Activated naive CD4-positive, alpha-beta T cell treated with anti-CD3 and anti-CD28 coated beads for 36 hours (primary cell): ENCODE results near the gene TMEM270. TPM values are rescaled to one million over a fixed set of nuclear protein-coding genes. Genes with fewer than 3 reads are reported as not detected.

Experiments used
- CTCF ChIA-PET: fragments of 350-600 bp; sonication (Branson Sonifier 250); formaldehyde crosslinking; loops from one replicate; lab custom pipeline; 2021; ENCODE audit warnings: antibody characterized with exemption; lab: Charles Lee
- DNase-seq: peaks from one replicate; pipeline ENCODE4 v3.0.0-alpha.2; 2020
- H3K27ac Mint-ChIP-seq: one replicate; pipeline ENCODE4 v1.8.0; 2021; ENCODE audit warnings: mild to moderate bottlenecking, mixed read lengths
- H3K27me3 Mint-ChIP-seq: one replicate; pipeline ENCODE4 v1.8.0; 2021; ENCODE audit warnings: low read depth, mixed read lengths
- H3K36me3 Mint-ChIP-seq: one replicate; pipeline ENCODE4 v1.8.0; 2021; ENCODE audit warnings: low read depth, mixed read lengths
- H3K4me1 Mint-ChIP-seq: one replicate; pipeline ENCODE4 v1.8.0; 2021; ENCODE audit warnings: low read depth, mixed read lengths
- H3K4me3 Mint-ChIP-seq: one replicate; pipeline ENCODE4 v1.8.0; 2021; ENCODE audit warnings: mild to moderate bottlenecking, moderate library complexity, mixed read lengths
- H3K9me3 Mint-ChIP-seq: one replicate; pipeline ENCODE4 v1.8.0; 2021; ENCODE audit warnings: mixed read lengths
- intact Hi-C: fragments of 100-400 bp; cut with micrococcal nuclease; formaldehyde crosslinking; loops from one replicate; pipeline ENCODE4 v1.15.1; 2023
- total RNA-seq, 2 experiments: library from RNA; stranded (reverse); gene quantifications; one replicate each; pipeline ENCODE4 v1.2.3, GENCODE V29; 2021

Gene TMEM270
- total RNA-seq, 2 experiments from 2014 or later = not detected

- Mint-ChIP-seq H3K36me3 (no peaks in the 10 kb centered on the region), H3K27ac (no peak overlapping the region), H3K4me1 (no peaks in the 10 kb centered on the region), H3K4me3 (no peak overlapping the region), H3K27me3 (no peaks in the 10 kb centered on the region), H3K9me3 (no peaks in the 10 kb centered on the region)
- DNase-seq = no peak
- CTCF ChIA-PET = no interaction called here
- intact Hi-C loops = no loop called here
Observed at GRCh38 chr7:73908123-73908611, 47.2 kb downstream of the TMEM270 start.

GRCh38 chr7:73909051-73909941, 48.3 kb downstream of the TMEM270 start:
- H3K36me3 Mint-ChIP-seq = no peaks in the 10 kb centered on the region
- intact Hi-C loops = no loop called here
- H3K27ac Mint-ChIP-seq = no peak overlapping the region
- H3K4me1 Mint-ChIP-seq = no peaks in the 10 kb centered on the region
- no peak for DNase-seq
- CTCF ChIA-PET = no interaction called here
- no peaks in the 10 kb centered on the region for H3K27me3 Mint-ChIP-seq
- H3K9me3 Mint-ChIP-seq = no peaks in the 10 kb centered on the region
- H3K4me3 Mint-ChIP-seq = no peak overlapping the region

GRCh38 chr7:73909996-73910395, 49.0 kb downstream of the TMEM270 start:
- Mint-ChIP-seq H3K27ac (no peak overlapping the region), H3K4me1 (no peaks in the 10 kb centered on the region), H3K4me3 (no peak overlapping the region), H3K36me3 (no peaks in the 10 kb centered on the region), H3K27me3 (peaks cover 3% of the 10 kb centered on the region), H3K9me3 (no peaks in the 10 kb centered on the region)
- intact Hi-C loops = no loop called here
- CTCF ChIA-PET = no interaction called here
- no peak for DNase-seq

GRCh38 chr7:73912223-73912622, 51.3 kb downstream of the TMEM270 start:
- no peak for DNase-seq
- Mint-ChIP-seq H3K4me1 (no peaks in the 10 kb centered on the region), H3K36me3 (no peaks in the 10 kb centered on the region), H3K4me3 (no peak overlapping the region), H3K27me3 (peaks cover 3% of the 10 kb centered on the region), H3K9me3 (no peaks in the 10 kb centered on the region), H3K27ac (no peak overlapping the region)
- intact Hi-C loops = no loop called here
- CTCF ChIA-PET = no interaction called here

Other genes with a start within 250 kb of the TMEM270 start
- under 1 TPM in 1 of 2 experiments, not detected in 1; 0.22 TPM for gene MLXIPL, start 236.6 kb upstream of the TMEM270 start, total RNA-seq
- not detected for gene VPS37D, start 193.3 kb upstream of the TMEM270 start, total RNA-seq
- 1 to 10 TPM; 4.2 to 4.4 TPM for gene DNAJC30, start 177.7 kb upstream of the TMEM270 start, total RNA-seq
- gene BUD23, start 177.6 kb upstream of the TMEM270 start, total RNA-seq = 100 to 1,000 TPM in 1 of 2 experiments, 10 to 100 TPM in 1; 95.1 to 110 TPM
- gene STX1A, start 141.5 kb upstream of the TMEM270 start, total RNA-seq = 10 to 100 TPM; 23.7 to 24.1 TPM
- gene ABHD11, start 122.4 kb upstream of the TMEM270 start, total RNA-seq = 10 to 100 TPM in 1 of 2 experiments, 1 to 10 TPM in 1; 9.4 to 11.3 TPM
- not detected for gene CLDN3, start 90.9 kb upstream of the TMEM270 start, total RNA-seq
- under 1 TPM; 0.10 to 0.25 TPM for gene CLDN4, start 30.2 kb upstream of the TMEM270 start, total RNA-seq
- 1 to 10 TPM; 1.7 to 2.2 TPM for gene METTL27, start 18.6 kb upstream of the TMEM270 start, total RNA-seq
- gene ELN, start 167.0 kb downstream of the TMEM270 start, total RNA-seq = under 1 TPM; 0.07 to 0.19 TPM
- 1 to 10 TPM; 7.9 to 9.2 TPM for gene LIMK1, start 222.6 kb downstream of the TMEM270 start, total RNA-seq